ENCODE data around the gene OXER1.
A peak's percentile ranks its signal among the peaks of the same experiment; 100 is the strongest.

OXER1 gene, protein sequence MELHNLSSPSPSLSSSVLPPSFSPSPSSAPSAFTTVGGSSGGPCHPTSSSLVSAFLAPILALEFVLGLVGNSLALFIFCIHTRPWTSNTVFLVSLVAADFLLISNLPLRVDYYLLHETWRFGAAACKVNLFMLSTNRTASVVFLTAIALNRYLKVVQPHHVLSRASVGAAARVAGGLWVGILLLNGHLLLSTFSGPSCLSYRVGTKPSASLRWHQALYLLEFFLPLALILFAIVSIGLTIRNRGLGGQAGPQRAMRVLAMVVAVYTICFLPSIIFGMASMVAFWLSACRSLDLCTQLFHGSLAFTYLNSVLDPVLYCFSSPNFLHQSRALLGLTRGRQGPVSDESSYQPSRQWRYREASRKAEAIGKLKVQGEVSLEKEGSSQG

DNA sequence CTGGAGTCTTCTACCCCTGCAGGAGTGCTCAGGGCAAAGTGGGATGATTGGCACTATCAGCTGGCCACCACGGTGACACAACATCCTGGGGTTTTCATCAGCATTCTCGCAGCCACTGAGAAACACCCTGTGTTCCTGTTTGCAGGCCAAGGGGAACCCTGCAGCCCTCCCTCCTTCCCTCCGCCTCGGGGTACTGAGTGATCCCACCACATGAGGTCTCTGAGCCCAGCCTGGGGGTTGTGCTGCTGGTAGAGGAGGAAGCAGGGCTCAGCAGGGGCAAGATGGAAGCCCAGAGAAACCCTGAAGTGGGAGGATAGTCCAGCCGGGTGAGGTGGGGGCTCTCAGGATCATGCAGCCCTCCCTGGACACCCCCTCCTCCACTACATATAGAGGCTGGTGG lies at the start of gene OXER1:
OXER1 (minus strand) TSS at position 40 of the 400 bp plus-strand sequence. CDS start 73 bp downstream, outside the sequence.
- DNase-seq = peak; percentile 46 to 64

DNA sequence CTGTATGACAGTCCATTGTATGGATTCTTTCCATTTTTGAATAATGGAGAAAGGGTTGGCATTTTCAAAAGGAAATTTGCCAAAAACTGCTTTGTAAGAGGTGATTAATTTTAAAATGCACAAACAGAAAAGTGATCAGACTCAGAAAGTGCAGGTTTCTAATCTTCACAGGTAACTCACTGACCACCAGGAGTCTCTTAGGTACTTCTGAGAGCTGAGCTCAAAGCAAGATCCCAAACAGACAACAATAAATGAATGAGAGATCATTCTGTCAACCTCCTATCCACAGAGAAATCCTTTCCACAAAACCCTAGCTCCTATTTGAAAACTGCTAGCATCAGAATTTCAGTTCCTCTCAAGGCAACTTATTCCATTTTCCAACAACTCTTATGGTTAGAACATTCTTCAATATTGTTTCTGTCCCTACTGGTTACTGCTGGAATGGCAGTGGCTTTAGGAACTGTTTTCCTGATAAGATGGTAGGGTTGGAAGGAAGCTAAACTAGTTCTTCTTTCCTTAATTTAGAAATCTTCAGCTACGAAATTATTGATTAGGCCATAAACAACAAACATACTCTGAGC lies 49.1 kb upstream of the OXER1 start:
- peak; percentile 18 to 31 for DNase-seq

DNA sequence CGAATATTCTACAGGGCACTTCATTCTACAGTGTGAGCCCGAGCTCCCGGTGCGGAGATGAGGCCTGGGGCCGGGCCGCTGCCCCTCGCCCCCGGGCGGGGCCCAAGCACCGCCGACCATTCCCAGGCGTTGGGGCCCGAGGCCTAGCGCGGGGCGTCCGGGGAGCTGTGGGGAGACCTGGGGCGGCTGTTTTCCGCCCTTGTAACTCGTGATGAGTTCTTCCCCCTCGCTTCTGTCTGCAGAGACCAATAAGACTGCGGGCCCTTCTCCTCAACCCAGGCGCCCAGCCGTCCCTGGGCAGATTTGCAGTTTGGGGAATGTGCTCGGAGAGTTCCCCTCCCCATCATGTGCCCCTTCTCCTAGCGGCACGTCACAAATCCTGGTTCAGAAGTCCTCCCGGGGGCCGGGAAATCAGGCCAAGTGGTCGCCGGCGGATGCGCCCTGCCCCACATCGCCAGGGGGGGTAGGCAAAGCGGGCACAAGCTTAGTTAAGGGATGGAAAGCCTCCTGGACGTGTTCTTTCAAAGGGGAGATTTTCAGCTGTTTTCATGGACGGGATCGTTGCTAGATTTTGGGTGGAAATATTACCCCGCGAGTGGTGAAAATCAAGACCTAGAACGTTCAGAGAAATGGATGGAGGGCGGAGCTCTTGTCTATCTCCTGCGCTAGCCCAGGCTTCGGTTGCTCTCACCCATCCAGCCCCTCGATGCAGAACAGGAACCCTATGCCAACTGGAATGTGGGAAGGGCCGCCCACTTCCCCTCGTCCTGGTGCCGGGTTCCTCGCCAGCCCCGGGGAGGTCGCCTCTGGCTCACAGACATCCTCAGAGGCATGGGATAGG lies 47.3 kb upstream of the OXER1 start:
- peak; percentile 30 to 43 for DNase-seq

- peak; percentile 91 to 92 for DNase-seq
These were observed 46.4 kb upstream of the OXER1 start for GRCh38 chr2:42810121-42810970.

GRCh38 chr2:42809819-42810120 lies 45.8 kb upstream of the OXER1 start:
- peak in 1 of 2 experiments; percentile 62 for DNase-seq

GRCh38 chr2:42809131-42809818 lies 45.3 kb upstream of the OXER1 start:
- no peak for DNase-seq

GRCh38 chr2:42808301-42808700 lies 44.4 kb upstream of the OXER1 start:
- DNase-seq = no peak

- DNase-seq = no peak
These were observed 42.9 kb upstream of the OXER1 start for GRCh38 chr2:42806786-42807185.

GRCh38 chr2:42804891-42805290 lies 41.0 kb upstream of the OXER1 start:
- DNase-seq = no peak

GRCh38 chr2:42804338-42804737 lies 40.4 kb upstream of the OXER1 start:
- DNase-seq = peak; percentile 91 to 96

GRCh38 chr2:42802150-42802549 lies 38.2 kb upstream of the OXER1 start:
- no peak for DNase-seq

- no peak for DNase-seq
These were observed 37.4 kb upstream of the OXER1 start for GRCh38 chr2:42801381-42801780.

- DNase-seq = no peak
These were observed 37.0 kb upstream of the OXER1 start for GRCh38 chr2:42800981-42801380.

GRCh38 chr2:42800461-42800962 lies 36.6 kb upstream of the OXER1 start:
- no peak for DNase-seq

DNA sequence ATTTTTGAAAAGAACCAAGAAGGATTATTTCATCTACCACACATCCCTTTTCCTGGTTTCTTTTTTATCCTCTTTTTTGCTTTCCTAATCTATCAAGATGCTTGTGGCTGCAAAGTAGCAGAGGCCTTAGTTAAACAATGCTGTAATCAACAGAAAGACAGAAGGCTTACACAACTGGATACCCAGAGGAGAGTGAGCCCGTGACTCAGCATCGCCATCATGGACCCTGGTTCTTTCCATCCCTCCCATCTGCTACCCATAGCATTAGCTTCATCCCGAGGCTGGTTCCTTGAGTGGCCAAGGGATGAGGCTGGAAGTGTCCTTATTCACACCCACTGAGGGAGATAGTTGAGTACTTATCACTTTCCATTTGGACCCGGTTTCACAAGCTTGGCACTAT lies 35.9 kb upstream of the OXER1 start:
- no peak for DNase-seq

DNA sequence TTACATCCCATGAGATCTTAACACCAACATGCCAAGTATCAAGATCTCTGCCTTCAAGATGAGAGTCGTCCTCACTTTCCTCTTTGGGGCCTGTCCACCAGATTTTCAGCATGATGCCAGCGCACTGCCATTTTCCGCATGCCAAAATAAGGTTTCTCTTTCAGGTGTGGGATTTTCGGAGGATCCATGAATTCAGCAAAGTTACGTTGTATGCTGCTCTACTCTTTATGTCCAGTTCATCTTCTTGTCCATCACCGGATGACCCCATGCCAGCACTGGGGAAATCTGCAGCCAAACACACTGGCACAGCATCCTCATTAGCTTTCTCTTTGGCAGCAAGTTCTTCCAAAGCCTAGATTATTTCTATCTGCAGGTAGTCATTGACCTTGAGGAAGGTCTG lies 33.3 kb upstream of the OXER1 start:
- no peak for DNase-seq

DNA sequence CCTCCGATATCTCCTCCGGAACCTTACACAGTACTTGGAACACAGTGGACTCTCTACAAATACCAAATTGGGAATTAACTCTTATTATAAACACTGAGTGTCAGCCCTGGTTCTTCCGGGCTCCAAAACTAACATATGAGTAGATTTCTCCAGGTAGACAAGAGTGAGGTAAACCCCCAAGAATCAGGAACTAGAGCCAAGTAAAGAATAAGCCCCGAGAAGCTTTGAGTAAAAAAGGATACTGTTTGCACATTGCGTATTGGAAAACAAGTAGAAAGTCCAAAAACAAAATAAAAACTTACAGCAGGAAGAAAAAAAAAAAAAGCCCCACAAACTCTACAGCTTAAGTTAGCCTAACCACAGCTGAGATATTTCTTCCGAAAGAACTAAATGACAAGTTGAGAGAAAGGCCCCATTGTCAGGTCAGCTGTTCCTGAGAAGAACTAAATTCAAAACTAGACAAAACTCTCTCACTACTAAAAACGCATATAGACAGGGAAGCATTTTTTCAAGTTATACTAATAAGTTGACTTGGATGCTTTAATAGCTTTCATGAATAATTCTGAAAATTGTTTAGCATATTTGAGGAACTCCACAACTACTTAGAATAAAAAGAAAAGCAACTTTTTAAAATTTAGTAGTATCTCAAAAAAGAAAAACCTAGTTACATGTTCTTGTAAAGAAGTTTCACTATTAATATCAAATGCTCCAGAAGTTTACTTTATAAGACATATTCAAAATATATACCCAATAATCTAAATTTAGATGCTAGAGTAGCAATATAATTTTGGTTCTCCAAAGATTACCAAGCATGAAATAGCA lies 32.7 kb upstream of the OXER1 start:
- DNase-seq = no peak

GRCh38 chr2:42795841-42796301 lies 31.9 kb upstream of the OXER1 start:
- no peak for DNase-seq

DNA sequence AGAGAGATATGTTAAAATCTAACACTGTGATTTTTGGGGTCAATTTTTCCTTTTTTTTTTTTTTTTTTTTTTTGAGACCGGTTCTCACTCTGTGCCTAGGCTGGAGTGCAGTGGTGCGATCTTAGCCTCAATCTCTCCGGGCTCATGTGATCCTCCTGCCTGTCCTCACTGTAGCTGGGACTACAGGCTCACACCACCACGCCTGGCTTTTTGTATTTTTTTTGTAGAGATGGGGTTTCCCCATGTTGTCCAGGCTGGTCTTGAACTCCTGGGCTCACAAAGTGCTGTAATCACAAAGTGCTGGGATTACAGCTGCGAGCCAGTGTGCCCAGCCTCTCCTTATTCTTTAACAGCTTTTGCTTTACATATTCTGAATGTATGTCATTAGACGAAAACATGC lies 31.3 kb upstream of the OXER1 start:
- no peak for DNase-seq

- peak; percentile 29 to 45 for DNase-seq
These were observed 30.5 kb upstream of the OXER1 start for GRCh38 chr2:42794271-42795046.
